Activated CD4-positive, alpha-beta T cell treated with anti-CD3 and anti-CD28 coated beads, Interleukin-2, Interleukin-4, amounts not matched to agents 100 ng/mL and 50 ng/mL, durations not matched to agents 16 hours and 8 hours (primary cell): Measurements from ENCODE around the gene OR5A1.
"Not testable (repeated sequence)": the region's sequence is repeated elsewhere in the genome, so short reads cannot be mapped to it uniquely, and the experiment has no call there.

Source experiments
- DNase-seq: peaks from one replicate; pipeline ENCODE4 v3.0.0-alpha.2; 2020; ENCODE audit warnings: low spot score

Gene OR5A1

GRCh38 chr11:59436169-59436568 lies at the start of gene OR5A1:
TSS of gene OR5A1 (plus strand) at chr11:59436469. CDS start at chr11:59443169, 6,700 bp downstream.
- DNase-seq: no peak

- no peak for DNase-seq
Measured at GRCh38 chr11:59394186-59394585, 42.1 kb upstream of the OR5A1 start.

GRCh38 chr11:59400461-59401261 lies 35.6 kb upstream of the OR5A1 start:
- no peak for DNase-seq

GRCh38 chr11:59401262-59401552 lies 35.1 kb upstream of the OR5A1 start:
- no peak for DNase-seq

- no peak for DNase-seq
Measured at GRCh38 chr11:59403546-59403945, 32.7 kb upstream of the OR5A1 start.

GRCh38 chr11:59413646-59414045 lies 22.6 kb upstream of the OR5A1 start:
- DNase-seq: no peak

- DNase-seq: no peak
Measured at GRCh38 chr11:59415111-59415510, 21.2 kb upstream of the OR5A1 start.

GRCh38 chr11:59416613-59417012 lies 19.7 kb upstream of the OR5A1 start:
- no peak for DNase-seq

- no peak for DNase-seq
Measured at GRCh38 chr11:59417023-59417422, 19.2 kb upstream of the OR5A1 start.

GRCh38 chr11:59418156-59418555 lies 18.1 kb upstream of the OR5A1 start:
- DNase-seq: no peak

GRCh38 chr11:59423835-59424234 lies 12.4 kb upstream of the OR5A1 start:
- DNase-seq: no peak

GRCh38 chr11:59425131-59425530 lies 11.1 kb upstream of the OR5A1 start:
- no peak for DNase-seq

- no peak for DNase-seq
Measured at GRCh38 chr11:59426361-59427067, 9.8 kb upstream of the OR5A1 start, which contains the start of gene OR5A2. TSS of gene OR5A2 (minus strand) at chr11:59426413. CDS start at chr11:59422953, 3,460 bp downstream.

- DNase-seq: no peak
Measured at GRCh38 chr11:59427068-59427382, 9.2 kb upstream of the OR5A1 start.

GRCh38 chr11:59429924-59430516 lies 6.2 kb upstream of the OR5A1 start:
- DNase-seq: peak; percentile 63

GRCh38 chr11:59437770-59438169 lies 1.5 kb downstream of the OR5A1 start:
- DNase-seq: no peak

GRCh38 chr11:59445624-59446023 lies 9.4 kb downstream of the OR5A1 start:
- not testable (repeated sequence) for DNase-seq

GRCh38 chr11:59448484-59448883 lies 12.2 kb downstream of the OR5A1 start:
- DNase-seq: no peak

GRCh38 chr11:59456661-59457060 lies 20.4 kb downstream of the OR5A1 start, which contains the start of gene OR4D6:
TSS of gene OR4D6 (plus strand) at chr11:59456961. CDS start at chr11:59456961, 0 bp downstream.
- DNase-seq: no peak

- no peak for DNase-seq
Measured at GRCh38 chr11:59459916-59460315, 23.6 kb downstream of the OR5A1 start.

- no peak for DNase-seq
Measured at GRCh38 chr11:59463190-59463641, 26.9 kb downstream of the OR5A1 start.

GRCh38 chr11:59473015-59473414 lies 36.7 kb downstream of the OR5A1 start, which contains the start of gene OR4D10:
TSS of gene OR4D10 (plus strand) at chr11:59473315. CDS start at chr11:59477430, 4,115 bp downstream.
- DNase-seq: no peak

GRCh38 chr11:59475176-59475575 lies 38.9 kb downstream of the OR5A1 start:
- no peak for DNase-seq
